CD8-positive, alpha-beta memory T cell (primary cell): Measurements from ENCODE around the gene GABRB1. TPM values are rescaled to one million over a fixed set of nuclear protein-coding genes. Genes with fewer than 3 reads are reported as not detected.

Experiments
- CTCF ChIA-PET: fragments of 350-600 bp; sonication (Branson Sonifier 250); formaldehyde crosslinking; loops from one replicate; lab custom pipeline; 2021; ENCODE audit warnings: antibody characterized with exemption; lab: Charles Lee
- POLR2A ChIA-PET: fragments of 350-600 bp; sonication (Branson Sonifier 250); formaldehyde crosslinking; loops from one replicate; lab custom pipeline; 2021; ENCODE audit warnings: antibody characterized with exemption; lab: Charles Lee
- DNase-seq, 5 donors: peaks; one replicate each; pipeline versions ENCODE4 v3.0.0 to v3.0.0-alpha.2; 2020 to 2022; ENCODE audit warnings: mixed read lengths in 1 of 5
- H3K27ac ChIP-seq: one replicate; pipeline ENCODE4 v1.7.0; 2013; ENCODE audit warnings: low read depth, mild to moderate bottlenecking, low read length, moderate library complexity
- H3K27me3 ChIP-seq: 2 replicates; pipeline ENCODE4 v1.7.0; 2013; ENCODE audit warnings: low read length, mild to moderate bottlenecking; ENCODE audit not compliant: insufficient read depth, poor library complexity, severe bottlenecking
- H3K36me3 ChIP-seq: 2 replicates; pipeline ENCODE4 v1.7.0; 2013; ENCODE audit warnings: mild to moderate bottlenecking, low read length, moderate library complexity; ENCODE audit not compliant: insufficient read depth
- H3K4me1 ChIP-seq: 2 replicates; pipeline ENCODE4 v1.7.0; 2013; ENCODE audit warnings: mild to moderate bottlenecking, low read length, moderate library complexity; ENCODE audit not compliant: insufficient read depth
- H3K4me3 ChIP-seq: 2 replicates; pipeline ENCODE4 v1.7.0; 2013; ENCODE audit warnings: mild to moderate bottlenecking, low read length
- H3K9me3 ChIP-seq: 2 replicates; pipeline ENCODE4 v1.7.0; 2013; ENCODE audit warnings: mild to moderate bottlenecking, low read length
- H3K27ac Mint-ChIP-seq, 8 donors: one replicate each; pipeline ENCODE4 v1.8.0; 2020 to 2021; ENCODE audit warnings: mixed read lengths in 8 of 8, mild to moderate bottlenecking in 6 of 8, inconsistent platforms in 3 of 8, moderate library complexity in 3 of 8
- H3K27me3 Mint-ChIP-seq, 2 donors: one replicate each; pipeline ENCODE4 v1.8.0; 2020 to 2021; ENCODE audit warnings: mixed read lengths in 2 of 2, mild to moderate bottlenecking in 1 of 2, moderate library complexity in 1 of 2
- H3K36me3 Mint-ChIP-seq, 3 donors: one replicate each; pipeline ENCODE4 v1.8.0; 2020 to 2021; ENCODE audit warnings: mixed read lengths in 3 of 3, inconsistent platforms in 1 of 3, mild to moderate bottlenecking in 1 of 3
- H3K4me1 Mint-ChIP-seq, 3 donors: one replicate each; pipeline ENCODE4 v1.8.0; 2020 to 2021; ENCODE audit warnings: mixed read lengths in 3 of 3, inconsistent platforms in 1 of 3, mild to moderate bottlenecking in 1 of 3
- H3K4me3 Mint-ChIP-seq, 7 donors: one replicate each; pipeline ENCODE4 v1.8.0; 2020 to 2021; ENCODE audit warnings: mixed read lengths in 7 of 7, mild to moderate bottlenecking in 6 of 7, moderate library complexity in 4 of 7, inconsistent platforms in 2 of 7
- H3K9me3 Mint-ChIP-seq, 5 donors: one replicate each; pipeline ENCODE4 v1.8.0; 2020 to 2022; ENCODE audit warnings: mixed read lengths in 5 of 5, mild to moderate bottlenecking in 3 of 5, moderate library complexity in 2 of 5, inconsistent platforms in 1 of 5
- polyA plus RNA-seq: library from polyadenylated mRNA; unstranded; fragments of 300-500 nt; fragmentation: Illumina TruSeq; gene quantifications from one replicate; pipeline ENCODE4 v1.2.3, GENCODE V29; 2021
- total RNA-seq, 2 experiments: library from RNA; stranded (reverse); gene quantifications; one replicate each; pipeline ENCODE4 v1.2.3, GENCODE V29; 2021

GABRB1 gene
- total and polyA plus RNA-seq, 3 experiments from 2014 or later, result not detected

GRCh38 chr4:47386561-47387235, 355.3 kb downstream of the GABRB1 start:
- no peak for DNase-seq
- H3K4me3 Mint-ChIP-seq, result no peak overlapping the region
- Histone ChIP-seq H3K4me1 (no peaks in the 10 kb centered on the region), H3K27ac (no peak overlapping the region), H3K9me3 (no peaks in the 10 kb centered on the region), H3K36me3 (no peaks in the 10 kb centered on the region), H3K4me3 (no peak overlapping the region), H3K27me3 (no peaks in the 10 kb centered on the region)
- H3K4me1 Mint-ChIP-seq, result no peaks in the 10 kb centered on the region
- no peaks in the 10 kb centered on the region for H3K36me3 Mint-ChIP-seq
- no peak overlapping the region for H3K27ac Mint-ChIP-seq
- no peaks in the 10 kb centered on the region for H3K9me3 Mint-ChIP-seq
- H3K27me3 Mint-ChIP-seq, result peaks cover 7 to 20% of the 10 kb centered on the region in 2 donors
- ChIA-PET POLR2A (no interaction called here), CTCF (no interaction called here)

DNA sequence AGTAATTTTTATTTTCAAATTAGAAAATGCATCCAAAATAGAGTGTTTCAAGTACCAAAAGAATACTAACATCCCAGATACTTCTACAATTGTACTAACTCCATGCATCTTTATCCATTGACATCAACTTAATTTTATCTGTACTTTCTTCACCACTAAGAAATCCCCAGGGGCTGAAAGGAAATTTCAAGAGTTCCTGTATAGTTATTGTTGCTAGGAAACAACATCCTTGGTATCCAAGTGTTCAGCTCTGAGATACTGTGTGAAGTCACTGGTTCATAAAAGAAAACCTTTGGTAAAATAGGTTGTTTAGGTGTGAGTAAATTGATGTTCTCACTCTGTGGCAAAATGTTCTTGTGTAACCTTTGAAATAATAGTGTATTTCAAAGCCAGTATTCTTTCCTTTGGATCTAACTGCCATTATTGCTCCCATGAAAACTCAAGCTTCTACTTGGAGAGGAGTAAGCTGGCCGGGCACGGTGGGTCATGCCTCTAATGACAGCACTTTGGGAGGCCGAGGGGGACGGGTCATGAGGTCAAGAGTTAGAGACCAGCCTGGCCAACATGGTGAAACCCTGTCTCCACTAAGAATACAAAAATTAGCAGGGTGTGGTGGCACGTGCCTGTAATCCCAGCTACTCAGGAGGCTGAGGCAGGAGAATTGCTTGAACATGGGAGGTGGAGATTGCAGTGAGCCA, 359.2 kb downstream of the GABRB1 start:
- ChIA-PET POLR2A (no interaction called here), CTCF (no interaction called here)
- Mint-ChIP-seq H3K9me3 (no peaks in the 10 kb centered on the region), H3K27ac (no peak overlapping the region), H3K4me3 (no peak overlapping the region), H3K27me3 (peaks cover 7 to 10% of the 10 kb centered on the region in 2 donors), H3K36me3 (no peaks in the 10 kb centered on the region), H3K4me1 (no peaks in the 10 kb centered on the region)
- Histone ChIP-seq H3K27ac (no peak overlapping the region), H3K27me3 (no peaks in the 10 kb centered on the region), H3K4me3 (no peak overlapping the region), H3K4me1 (no peaks in the 10 kb centered on the region), H3K36me3 (no peaks in the 10 kb centered on the region), H3K9me3 (no peaks in the 10 kb centered on the region)
- no peak for DNase-seq

DNA sequence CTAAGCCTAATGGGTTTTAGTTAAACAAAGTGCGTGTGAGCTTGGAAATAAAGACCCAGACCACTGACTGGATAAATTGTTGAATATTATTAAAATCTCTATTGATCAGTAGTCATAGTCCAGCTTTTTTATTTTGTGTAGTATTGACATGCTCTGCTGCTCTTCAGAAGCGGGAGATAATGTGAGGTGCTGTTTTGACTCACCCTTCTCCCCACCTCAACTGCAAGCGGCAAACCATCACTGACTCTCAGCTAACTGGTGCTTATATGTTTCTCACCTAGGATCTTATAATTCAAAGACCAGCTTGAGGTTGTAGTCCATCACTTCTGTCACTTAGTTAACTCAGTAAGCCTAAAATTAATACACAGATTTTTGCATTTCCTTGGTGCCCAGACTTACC, 359.9 kb downstream of the GABRB1 start:
- no peaks in the 10 kb centered on the region for H3K9me3 ChIP-seq
- no peak overlapping the region for H3K4me3 ChIP-seq
- Mint-ChIP-seq H3K9me3 (no peaks in the 10 kb centered on the region), H3K27ac (no peak overlapping the region), H3K27me3 (peaks cover 4 to 6% of the 10 kb centered on the region in 2 donors), H3K4me1 (no peaks in the 10 kb centered on the region), H3K36me3 (no peaks in the 10 kb centered on the region), H3K4me3 (no peak overlapping the region)
- POLR2A ChIA-PET, result no interaction called here
- CTCF ChIA-PET, result interaction anchor here (1.3 kb wide), 1 partner anchor 13 kb away, joined by 3 read pairs; no protein-coding TSS in a partner anchor
- no peaks in the 10 kb centered on the region for H3K27me3 ChIP-seq
- no peak for DNase-seq
- H3K36me3 ChIP-seq, result no peaks in the 10 kb centered on the region
- no peaks in the 10 kb centered on the region for H3K4me1 ChIP-seq
- no peak overlapping the region for H3K27ac ChIP-seq

DNA sequence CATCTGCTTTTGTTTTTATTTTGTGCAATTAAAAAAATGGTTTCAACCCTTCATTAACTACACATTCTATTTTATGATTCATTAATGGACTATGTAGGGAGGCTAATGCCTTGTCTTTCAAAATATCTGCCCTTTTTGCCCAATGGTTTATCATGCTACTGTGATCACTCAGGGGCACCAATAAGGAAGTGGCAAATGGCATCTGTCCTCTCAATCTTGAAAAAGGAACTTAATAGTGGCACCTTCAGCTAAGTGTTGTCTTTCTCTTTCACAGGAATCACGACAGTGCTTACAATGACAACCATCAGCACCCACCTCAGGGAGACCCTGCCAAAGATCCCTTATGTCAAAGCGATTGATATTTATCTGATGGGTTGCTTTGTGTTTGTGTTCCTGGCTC, 375.0 kb downstream of the GABRB1 start:
- no peak overlapping the region for H3K27ac ChIP-seq
- no peaks in the 10 kb centered on the region for H3K27me3 ChIP-seq
- Mint-ChIP-seq H3K27ac (no peak overlapping the region), H3K27me3 (peaks cover 11 to 35% of the 10 kb centered on the region in 2 donors), H3K9me3 (peaks cover 0 to 6% (median 0%) of the 10 kb centered on the region in 5 donors), H3K4me1 (no peaks in the 10 kb centered on the region), H3K36me3 (no peaks in the 10 kb centered on the region), H3K4me3 (no peak overlapping the region)
- ChIA-PET CTCF (no interaction called here), POLR2A (no interaction called here)
- no peaks in the 10 kb centered on the region for H3K4me1 ChIP-seq
- H3K4me3 ChIP-seq, result no peak overlapping the region
- DNase-seq, result no peak
- no peaks in the 10 kb centered on the region for H3K36me3 ChIP-seq
- no peaks in the 10 kb centered on the region for H3K9me3 ChIP-seq

- H3K9me3 ChIP-seq, result no peaks in the 10 kb centered on the region
- Mint-ChIP-seq H3K27me3 (peaks cover 9 to 19% of the 10 kb centered on the region in 2 donors), H3K27ac (no peak overlapping the region)
These were observed 378.9 kb downstream of the GABRB1 start for GRCh38 chr4:47410271-47410670.

DNA sequence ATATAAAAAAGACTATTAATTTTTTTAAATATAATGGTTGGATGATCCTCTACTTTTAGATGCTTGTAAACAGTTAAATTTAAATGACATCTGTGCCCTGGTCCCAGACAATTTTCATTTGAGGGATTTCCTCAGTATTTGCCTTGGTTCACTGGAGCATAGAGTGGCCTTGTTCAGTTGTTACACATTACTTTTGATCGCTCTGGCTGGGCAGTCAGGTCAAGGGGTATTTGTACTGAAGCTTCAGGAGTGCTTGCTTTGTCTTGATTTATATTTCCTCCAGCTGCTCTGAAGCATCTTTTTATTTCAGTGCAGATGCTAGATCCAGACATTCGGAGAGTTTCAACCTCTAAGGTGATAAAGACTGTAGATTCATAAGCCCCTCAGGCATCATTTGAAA, 382.2 kb downstream of the GABRB1 start:
- H3K4me3 ChIP-seq, result no peak overlapping the region
- H3K27me3 ChIP-seq, result no peaks in the 10 kb centered on the region
- DNase-seq, result no peak
- ChIA-PET POLR2A (no interaction called here), CTCF (no interaction called here)
- H3K4me3 Mint-ChIP-seq, result no peak overlapping the region
- peaks cover 0 to 4% (median 0%) of the 10 kb centered on the region in 3 donors for H3K36me3 Mint-ChIP-seq
- H3K4me1 Mint-ChIP-seq, result no peaks in the 10 kb centered on the region
- no peak overlapping the region for H3K27ac ChIP-seq
- no peaks in the 10 kb centered on the region for H3K9me3 ChIP-seq
- no peak overlapping the region for H3K27ac Mint-ChIP-seq
- H3K9me3 Mint-ChIP-seq, result peaks cover 0 to 6% (median 0%) of the 10 kb centered on the region in 5 donors
- H3K4me1 ChIP-seq, result no peaks in the 10 kb centered on the region
- H3K27me3 Mint-ChIP-seq, result peaks cover 7 to 16% of the 10 kb centered on the region in 2 donors
- no peaks in the 10 kb centered on the region for H3K36me3 ChIP-seq

More at GRCh38 chr4:47410271-47410670, 378.9 kb downstream of the GABRB1 start:
- Mint-ChIP-seq H3K9me3 (peaks cover 0 to 6% (median 0%) of the 10 kb centered on the region in 5 donors), H3K36me3 (no peaks in the 10 kb centered on the region), H3K4me3 (no peak overlapping the region), H3K4me1 (no peaks in the 10 kb centered on the region)
- POLR2A ChIA-PET, result no interaction called here
- no peaks in the 10 kb centered on the region for H3K4me1 ChIP-seq
- H3K27ac ChIP-seq, result no peak overlapping the region
- no peaks in the 10 kb centered on the region for H3K36me3 ChIP-seq
- no peak for DNase-seq
- CTCF ChIA-PET, result no interaction called here
- H3K27me3 ChIP-seq, result no peaks in the 10 kb centered on the region
- H3K4me3 ChIP-seq, result no peak overlapping the region

DNA sequence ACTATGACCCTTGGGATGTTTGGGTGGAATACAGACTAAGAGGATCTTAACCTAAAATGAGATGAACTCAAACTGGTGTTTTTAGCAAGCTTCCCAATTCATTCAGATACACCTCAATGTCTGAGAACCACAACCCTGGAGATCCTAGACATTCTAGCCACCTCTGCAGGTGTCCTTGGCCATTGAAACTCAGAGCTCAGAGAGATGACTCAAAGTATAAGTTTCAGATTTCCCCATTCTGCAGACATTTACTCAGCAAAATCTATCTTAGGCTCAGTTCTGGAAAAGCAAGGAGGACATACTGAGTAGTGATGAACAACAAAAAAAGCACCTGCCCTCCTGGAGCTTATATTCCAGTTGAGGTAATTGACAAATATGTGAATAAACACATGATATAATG, 384.4 kb downstream of the GABRB1 start:
- Histone ChIP-seq H3K4me3 (no peak overlapping the region), H3K27ac (no peak overlapping the region), H3K27me3 (no peaks in the 10 kb centered on the region), H3K36me3 (no peaks in the 10 kb centered on the region), H3K4me1 (no peaks in the 10 kb centered on the region), H3K9me3 (no peaks in the 10 kb centered on the region)
- no peaks in the 10 kb centered on the region for H3K4me1 Mint-ChIP-seq
- ChIA-PET CTCF (no interaction called here), POLR2A (no interaction called here)
- H3K4me3 Mint-ChIP-seq, result no peak overlapping the region
- DNase-seq, result no peak
- H3K27me3 Mint-ChIP-seq, result peaks cover 2 to 8% of the 10 kb centered on the region in 2 donors
- H3K27ac Mint-ChIP-seq, result no peak overlapping the region
- H3K9me3 Mint-ChIP-seq, result no peaks in the 10 kb centered on the region
- peaks cover 0 to 4% (median 0%) of the 10 kb centered on the region in 3 donors for H3K36me3 Mint-ChIP-seq

DNA sequence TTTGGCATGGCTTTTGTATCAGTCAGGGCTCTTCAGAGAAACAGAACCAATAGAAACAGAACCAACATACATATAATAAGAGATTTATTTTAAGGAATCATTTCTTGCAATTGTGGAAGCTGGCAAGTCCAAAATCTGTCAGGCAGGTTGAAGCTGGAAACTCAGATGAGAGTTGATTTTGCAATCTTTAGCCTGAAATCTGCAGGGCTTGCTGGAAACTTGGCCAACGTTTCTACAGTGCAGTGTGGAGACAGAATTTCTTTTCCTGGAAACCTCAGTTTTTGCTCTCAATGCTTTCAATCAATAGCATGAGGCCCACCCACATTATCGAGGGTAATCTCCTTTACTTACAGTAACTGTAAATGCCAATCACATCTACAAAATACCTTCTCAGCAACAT, 386.8 kb downstream of the GABRB1 start:
- POLR2A ChIA-PET, result no interaction called here
- Mint-ChIP-seq H3K36me3 (peaks cover 0 to 4% (median 0%) of the 10 kb centered on the region in 3 donors), H3K9me3 (no peaks in the 10 kb centered on the region), H3K27ac (no peak overlapping the region), H3K4me1 (no peaks in the 10 kb centered on the region), H3K4me3 (no peak overlapping the region), H3K27me3 (peaks cover 3 to 22% of the 10 kb centered on the region in 2 donors)
- no peak for DNase-seq
- no peak overlapping the region for H3K27ac ChIP-seq
- no peaks in the 10 kb centered on the region for H3K9me3 ChIP-seq
- CTCF ChIA-PET, result no interaction called here
- no peaks in the 10 kb centered on the region for H3K4me1 ChIP-seq
- no peak overlapping the region for H3K4me3 ChIP-seq
- H3K36me3 ChIP-seq, result no peaks in the 10 kb centered on the region
- H3K27me3 ChIP-seq, result no peaks in the 10 kb centered on the region
